ENCODE results near the gene CDH13. TPM values are rescaled to one million over a fixed set of nuclear protein-coding genes. Genes with fewer than 3 reads are reported as not detected.

Gene CDH13
- total and polyA plus RNA-seq, 2 of the 8 experiments (the other 6 are each of a cell fraction or from before 2014, with no cell fraction given) = 2.3 to 2.4 TPM

GRCh38 chr16:82584553-82585152 lies 42.1 kb upstream of the CDH13 start:
- FAIRE-seq (no peak), DNase-seq (ENCODE audit: low read depth in 1 of 2, low spot score in 2 of 2) (no peak)
- Histone ChIP-seq H3K14ac (ENCODE audit: insufficient read length) (no peak overlapping the region), H3K23me2 (ENCODE audit: low read depth, low read length) (no peaks in the 10 kb centered on the region), H3K4ac (replicated peaks; ENCODE audit: insufficient read length, low read depth, low read length) (no peak overlapping the region), H3K36me3 (ENCODE audit: control insufficient read depth in 2 of 4, insufficient read depth in 4 of 4, low read length in 3 of 4) (no peaks in the 10 kb centered on the region), H3K27me3 (replicated peaks in 1 of 4; ENCODE audit: control insufficient read depth in 3 of 4, extremely low read depth in 1 of 4, insufficient read depth in 3 of 4, low read length in 3 of 4) (no peaks in the 10 kb centered on the region), H2BK15ac (ENCODE audit: low read length) (no peak overlapping the region), H2BK12ac (ENCODE audit: low read depth, low read length) (no peak overlapping the region), H2BK120ac (replicated peaks; ENCODE audit: low read depth, low read length) (no peak overlapping the region), H3K79me2 (ENCODE audit: control insufficient read depth in 1 of 2, insufficient read depth in 2 of 2, low read length in 2 of 2) (no peaks in the 10 kb centered on the region), H3K4me1 (replicated peaks in 1 of 4; ENCODE audit: control insufficient read depth in 3 of 4, insufficient read depth in 4 of 4, low read length in 3 of 4) (no peaks in the 10 kb centered on the region), H4K91ac (replicated peaks; ENCODE audit: insufficient read length, low read length) (no peak overlapping the region), H3K79me1 (ENCODE audit: low read depth, low read length) (no peaks in the 10 kb centered on the region), H4K20me1 (replicated peaks in 1 of 2; ENCODE audit: control insufficient read depth in 1 of 2, insufficient read depth in 2 of 2, low read length in 2 of 2) (no peaks in the 10 kb centered on the region), H3K9me3 (ENCODE audit: insufficient read depth in 2 of 2, low read depth in 1 of 2, low read length in 1 of 2) (no peaks in the 10 kb centered on the region), H3K27ac (ENCODE audit: low read depth, low read length) (no peak overlapping the region), H2AFZ (ENCODE audit: low read length) (no peak overlapping the region), H3K56ac (replicated peaks; ENCODE audit: insufficient read length, low read depth, low read length) (no peak overlapping the region), H2BK20ac (ENCODE audit: low read length) (no peak overlapping the region), H3K9ac (replicated peaks in 1 of 4; ENCODE audit: extremely low read depth in 1 of 4, low read depth in 3 of 4, low read length in 3 of 4) (no peak overlapping the region), H3K23ac (ENCODE audit: insufficient read length) (no peak overlapping the region), H3K4me2 (ENCODE audit: insufficient read depth in 1 of 2, low read depth in 2 of 2, low read length in 2 of 2) (no peak overlapping the region), H2BK5ac (ENCODE audit: low read depth, low read length) (no peak overlapping the region), H3K18ac (ENCODE audit: extremely low read depth, low read length) (no peak overlapping the region), H4K8ac (ENCODE audit: extremely low read depth, insufficient read depth, low read length) (no peak overlapping the region), H3K4me3 (ENCODE audit: extremely low read depth in 1 of 4, insufficient read depth in 2 of 4, low read depth in 3 of 4, low read length in 4 of 4) (no peak overlapping the region), H2AK5ac (ENCODE audit: low read depth, low read length) (no peak overlapping the region), H4K5ac (ENCODE audit: insufficient read length, low read depth, low read length) (no peak overlapping the region)
- ChIA-PET POLR2A (ENCODE audit: partially characterized antibody) (no interaction called here), CTCF (ENCODE audit: partially characterized antibody) (interaction anchor here (1.0 to 5.4 kb wide), 2 partner anchors 18 to 321 kb away, joined by 3 to 23 read pairs; no protein-coding TSS in a partner anchor)
- 91% methylated on average over 12 of the region's 12 CpGs; no CpG with 5 or more reads in 1 of the 2 experiments for WGBS, 2 experiments (ENCODE audit: extremely low coverage in 1 of 2, insufficient coverage in 1 of 2, insufficient read length in 1 of 2, insufficient replicate concordance in 2 of 2, low coverage in 1 of 2, low lambda C conversion rate in 2 of 2, missing lambda C conversion rate in 1 of 2)
- TF ChIP-seq YY1 (IDR thresholded peaks at IDR 0.05; ENCODE audit: low read depth, low read length) (no peak), KDM4A (IDR thresholded peaks at IDR 0.05; ENCODE audit: low read depth, low read length, severe bottlenecking) (no peak), POLR2A (IDR thresholded peaks at IDR 0.05; ENCODE audit: control extremely low read depth in 1 of 2, low read depth in 2 of 2, low read length in 2 of 2) (no peak), RNF2 (IDR thresholded peaks at IDR 0.05; ENCODE audit: borderline replicate concordance, low read depth, low read length, missing control alignments, poor library complexity, severe bottlenecking) (no peak), MAX (IDR thresholded peaks at IDR 0.05) (no peak), SAP30 (IDR thresholded peaks at IDR 0.05; ENCODE audit: insufficient read depth, insufficient replicate concordance, low read length) (no peak), KDM5A (IDR thresholded peaks at IDR 0.05; ENCODE audit: low read length) (no peak), SIN3A (conservative IDR thresholded peaks at IDR 0.05 in 1 of 2, IDR thresholded peaks at IDR 0.05 in 1 of 2; ENCODE audit: low read depth in 1 of 2, low read length in 2 of 2) (no peak), TCF12 (IDR thresholded peaks at IDR 0.05; ENCODE audit: low read depth, low read length) (no peak), RFX5 (IDR thresholded peaks at IDR 0.05; ENCODE audit: borderline replicate concordance, low read depth, low read length) (no peak), CHD2 (IDR thresholded peaks at IDR 0.05; ENCODE audit: low read length) (no peak)
